Activated CD4-positive, alpha-beta T cell treated with anti-CD3 and anti-CD28 coated beads for 36 hours (primary cell): ENCODE results near the gene RASSF4. TPM values are rescaled to one million over a fixed set of nuclear protein-coding genes. Genes with fewer than 3 reads are reported as not detected.

Experiments used
- ATAC-seq: fragments of 200-7000 bp; cut with Tn5 transposase; one replicate; pipeline ENCODE4 v1.10.0; 2021; ENCODE audit warnings: mild to moderate bottlenecking, moderate library complexity
- CTCF ChIA-PET: fragments of 350-600 bp; sonication (Branson Sonifier 250); formaldehyde crosslinking; loops from one replicate; lab custom pipeline; 2021; ENCODE audit warnings: antibody characterized with exemption; lab: Charles Lee
- POLR2A ChIA-PET: fragments of 350-600 bp; sonication (Branson Sonifier 250); formaldehyde crosslinking; loops from one replicate; lab custom pipeline; 2021; ENCODE audit warnings: antibody characterized with exemption, inconsistent platforms; lab: Charles Lee
- DNase-seq: peaks from one replicate; pipeline ENCODE4 v3.0.0-alpha.2; 2020
- H3K27ac Mint-ChIP-seq: one replicate; pipeline ENCODE4 v1.8.0; 2021; ENCODE audit warnings: mixed read lengths
- H3K27me3 Mint-ChIP-seq: one replicate; pipeline ENCODE4 v1.8.0; 2021; ENCODE audit warnings: mixed read lengths
- H3K36me3 Mint-ChIP-seq: one replicate; pipeline ENCODE4 v1.8.0; 2021; ENCODE audit warnings: low read depth, mixed read lengths
- H3K4me1 Mint-ChIP-seq: one replicate; pipeline ENCODE4 v1.8.0; 2021; ENCODE audit warnings: mixed read lengths
- H3K4me3 Mint-ChIP-seq: one replicate; pipeline ENCODE4 v1.8.0; 2021; ENCODE audit warnings: mild to moderate bottlenecking, moderate library complexity, mixed read lengths
- H3K9me3 Mint-ChIP-seq: one replicate; pipeline ENCODE4 v1.8.0; 2021; ENCODE audit warnings: low read depth, mixed read lengths
- intact Hi-C, 2 experiments: fragments of 100-400 bp; cut with DNase I in 1 of 2; cut with micrococcal nuclease in 1 of 2; formaldehyde crosslinking; loops; one replicate each; pipeline versions ENCODE4 v1.14.2 to v1.15.1; 2022 to 2024; cut with DNase I, micrococcal nuclease
- total RNA-seq, 2 experiments: library from RNA; stranded (reverse); gene quantifications; one replicate each; pipeline ENCODE4 v1.2.3, GENCODE V29; 2021

RASSF4 gene
- total RNA-seq, 2 experiments from 2014 or later, result 1.0 to 1.3 TPM

GRCh38 chr10:44989597-44990301, 30.1 kb downstream of the RASSF4 start:
- Mint-ChIP-seq H3K27me3 (no peaks in the 10 kb centered on the region), H3K27ac (no peak overlapping the region), H3K4me1 (peaks cover under 1% of the 10 kb centered on the region), H3K4me3 (no peak overlapping the region), H3K9me3 (no peaks in the 10 kb centered on the region), H3K36me3 (no peaks in the 10 kb centered on the region)
- DNase-seq, result no peak
- POLR2A ChIA-PET, result no interaction called here
- CTCF ChIA-PET, result interaction anchor here (1.0 to 1.2 kb wide), 2 partner anchors 26 to 57 kb away, joined by 3 read pairs; no protein-coding TSS in a partner anchor
- intact Hi-C loops, result no loop called here
- no peak for ATAC-seq

GRCh38 chr10:44990302-44990655, 30.7 kb downstream of the RASSF4 start:
- ChIA-PET POLR2A (no interaction called here), CTCF (interaction anchor here (1.0 to 1.2 kb wide), 2 partner anchors 27 to 58 kb away, joined by 3 read pairs; no protein-coding TSS in a partner anchor)
- no peaks in the 10 kb centered on the region for H3K9me3 Mint-ChIP-seq
- no peak overlapping the region for H3K27ac Mint-ChIP-seq
- H3K4me3 Mint-ChIP-seq, result no peak overlapping the region
- intact Hi-C loops, result no loop called here
- DNase-seq (no peak), ATAC-seq (peak; percentile 51)
- H3K4me1 Mint-ChIP-seq, result peaks cover 4% of the 10 kb centered on the region
- H3K36me3 Mint-ChIP-seq, result no peaks in the 10 kb centered on the region
- no peaks in the 10 kb centered on the region for H3K27me3 Mint-ChIP-seq

- intact Hi-C loops, result no loop called here
- no peaks in the 10 kb centered on the region for H3K9me3 Mint-ChIP-seq
- ChIA-PET CTCF (no interaction called here), POLR2A (no interaction called here)
- ATAC-seq (no peak), DNase-seq (no peak)
- H3K4me3 Mint-ChIP-seq, result no peak overlapping the region
- H3K27me3 Mint-ChIP-seq, result no peaks in the 10 kb centered on the region
- no peak overlapping the region for H3K27ac Mint-ChIP-seq
- no peaks in the 10 kb centered on the region for H3K36me3 Mint-ChIP-seq
- H3K4me1 Mint-ChIP-seq, result peaks cover 11% of the 10 kb centered on the region
Observed at GRCh38 chr10:44990965-44991364, 31.4 kb downstream of the RASSF4 start.

DNA sequence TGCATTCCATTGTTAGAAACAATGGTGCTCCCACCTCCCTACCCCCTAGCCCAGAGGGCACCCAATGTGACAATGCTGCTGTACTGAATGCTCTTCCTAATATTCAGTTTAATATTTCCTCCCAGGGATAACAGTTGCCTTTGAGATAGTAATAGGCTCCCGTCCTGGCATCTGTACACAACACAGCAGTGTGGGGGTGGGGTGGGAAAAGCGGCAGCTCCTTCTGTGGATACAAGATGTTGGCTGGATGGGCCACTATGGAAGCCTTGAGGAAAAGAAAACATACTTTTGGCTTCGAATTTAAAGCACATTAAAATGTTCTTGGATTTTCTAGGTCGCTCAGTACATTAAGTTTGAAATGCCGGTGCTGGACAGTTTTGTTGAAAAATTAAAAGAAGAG, 32.0 kb downstream of the RASSF4 start:
- Mint-ChIP-seq H3K27ac (no peak overlapping the region), H3K36me3 (no peaks in the 10 kb centered on the region), H3K9me3 (no peaks in the 10 kb centered on the region), H3K4me3 (no peak overlapping the region), H3K4me1 (peaks cover 14% of the 10 kb centered on the region), H3K27me3 (no peaks in the 10 kb centered on the region)
- intact Hi-C loops, result no loop called here
- CTCF ChIA-PET, result interaction anchor here (0.7 to 1.1 kb wide), 3 partner anchors 16 to 63 kb away, joined by 3 to 4 read pairs (median 3); no protein-coding TSS in a partner anchor
- no peak for DNase-seq
- POLR2A ChIA-PET, result no interaction called here
- no peak for ATAC-seq

- H3K9me3 Mint-ChIP-seq, result no peaks in the 10 kb centered on the region
- DNase-seq (no peak), ATAC-seq (no peak)
- ChIA-PET CTCF (interaction anchor here (0.7 to 1.1 kb wide), 3 partner anchors 15 to 63 kb away, joined by 3 to 4 read pairs (median 3); no protein-coding TSS in a partner anchor), POLR2A (no interaction called here)
- H3K4me1 Mint-ChIP-seq, result peaks cover 14% of the 10 kb centered on the region
- H3K27me3 Mint-ChIP-seq, result no peaks in the 10 kb centered on the region
- intact Hi-C loops, result no loop called here
- H3K4me3 Mint-ChIP-seq, result no peak overlapping the region
- H3K27ac Mint-ChIP-seq, result no peak overlapping the region
- no peaks in the 10 kb centered on the region for H3K36me3 Mint-ChIP-seq
Observed at GRCh38 chr10:44992070-44992731, 32.6 kb downstream of the RASSF4 start.

DNA sequence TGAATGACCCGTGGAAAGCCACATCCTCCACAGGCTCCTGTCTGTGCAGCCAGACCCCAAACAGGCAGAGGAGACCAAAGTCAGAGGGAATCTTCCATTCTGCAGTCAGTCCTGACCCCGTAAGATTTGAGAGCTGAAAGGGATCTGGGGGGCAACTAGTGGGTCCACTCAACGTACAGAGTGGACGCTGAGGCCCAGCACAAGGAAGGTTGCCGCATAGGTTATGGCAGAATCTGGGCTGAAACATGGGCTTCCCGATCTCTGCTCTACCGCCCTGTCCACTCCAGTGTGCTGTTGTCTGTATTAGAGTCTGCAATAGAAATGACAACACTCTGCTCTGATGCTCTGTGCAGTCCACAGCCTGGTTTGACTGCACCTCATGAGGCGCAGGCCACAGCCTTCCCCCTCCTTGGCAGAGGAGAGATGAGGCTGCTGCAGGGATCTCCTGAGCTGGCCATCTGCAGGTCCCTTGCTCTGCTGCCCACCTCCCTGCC, 33.2 kb downstream of the RASSF4 start:
- Mint-ChIP-seq H3K27me3 (no peaks in the 10 kb centered on the region), H3K36me3 (no peaks in the 10 kb centered on the region), H3K9me3 (no peaks in the 10 kb centered on the region), H3K27ac (no peak overlapping the region), H3K4me3 (no peak overlapping the region), H3K4me1 (peaks cover 14% of the 10 kb centered on the region)
- ATAC-seq (no peak), DNase-seq (no peak)
- intact Hi-C loops, result no loop called here
- POLR2A ChIA-PET, result interaction anchor here (0.6 kb wide), 1 partner anchor 502 kb away, joined by 4 read pairs; no protein-coding TSS in a partner anchor
- CTCF ChIA-PET, result no interaction called here

- ATAC-seq (no peak), DNase-seq (no peak)
- H3K9me3 Mint-ChIP-seq, result no peaks in the 10 kb centered on the region
- ChIA-PET CTCF (no interaction called here), POLR2A (interaction anchor here (0.6 kb wide), 1 partner anchor 503 kb away, joined by 4 read pairs; no protein-coding TSS in a partner anchor)
- H3K36me3 Mint-ChIP-seq, result no peaks in the 10 kb centered on the region
- H3K4me1 Mint-ChIP-seq, result peaks cover 14% of the 10 kb centered on the region
- intact Hi-C loops, result no loop called here
- H3K27ac Mint-ChIP-seq, result no peak overlapping the region
- no peak overlapping the region for H3K4me3 Mint-ChIP-seq
- H3K27me3 Mint-ChIP-seq, result no peaks in the 10 kb centered on the region
Observed at GRCh38 chr10:44993226-44993921, 33.8 kb downstream of the RASSF4 start.

GRCh38 chr10:44993922-44994751, 34.5 kb downstream of the RASSF4 start:
- intact Hi-C loops, result no loop called here
- DNase-seq, result no peak
- Mint-ChIP-seq H3K27ac (no peak overlapping the region), H3K27me3 (no peaks in the 10 kb centered on the region), H3K9me3 (no peaks in the 10 kb centered on the region), H3K36me3 (no peaks in the 10 kb centered on the region), H3K4me3 (no peak overlapping the region), H3K4me1 (peaks cover 14% of the 10 kb centered on the region)
- CTCF ChIA-PET, result no interaction called here
- POLR2A ChIA-PET, result interaction anchor here (0.6 kb wide), 1 partner anchor 25 kb away, joined by 17 read pairs; no protein-coding TSS in a partner anchor
- ATAC-seq, result no peak

DNA sequence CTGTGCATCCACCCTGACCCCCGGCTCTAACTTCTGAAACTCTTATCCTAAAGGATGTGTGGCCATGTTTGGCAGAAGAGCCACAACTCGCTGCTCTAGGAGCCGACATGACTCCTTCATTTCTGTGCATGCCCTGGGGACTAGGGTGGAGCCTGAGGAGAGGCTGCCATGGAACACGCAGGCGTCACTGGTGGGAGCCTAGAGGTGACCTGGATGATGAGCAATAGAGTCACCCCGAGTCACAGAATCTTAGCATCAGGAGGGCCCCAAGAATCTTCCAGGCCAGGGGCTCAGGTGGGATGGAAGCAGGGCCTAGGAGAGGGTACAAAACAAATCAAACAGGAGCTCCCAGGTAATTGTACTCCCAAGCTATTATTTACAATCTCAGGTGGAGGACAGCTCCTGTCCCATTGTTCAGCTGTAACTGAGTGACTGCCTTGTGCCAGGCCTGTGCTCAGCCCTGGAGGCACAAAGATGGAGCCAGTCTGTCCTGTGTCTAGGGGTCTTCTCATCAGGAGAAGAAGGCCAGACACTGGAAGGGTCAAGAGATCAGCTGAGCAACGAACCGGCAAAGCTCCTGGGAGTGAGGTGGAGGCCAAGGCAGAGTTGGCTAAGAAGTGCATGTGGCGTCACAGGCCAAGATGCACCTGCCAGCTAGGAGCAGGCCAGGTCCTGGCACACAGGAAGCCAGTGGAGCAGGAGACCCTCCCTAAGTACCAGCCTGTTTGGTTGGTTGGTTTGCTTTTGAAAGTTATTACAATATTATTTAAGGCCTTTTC, 35.3 kb downstream of the RASSF4 start:
- H3K27ac Mint-ChIP-seq, result no peak overlapping the region
- H3K36me3 Mint-ChIP-seq, result peaks cover 3% of the 10 kb centered on the region
- ChIA-PET POLR2A (interaction anchor here (0.6 kb wide), 1 partner anchor 26 kb away, joined by 17 read pairs; no protein-coding TSS in a partner anchor), CTCF (interaction anchor here (0.7 to 1.2 kb wide), 2 partner anchors 11 to 686 kb away, joined by 3 to 5 read pairs; no protein-coding TSS in a partner anchor)
- DNase-seq (no peak), ATAC-seq (no peak)
- H3K4me3 Mint-ChIP-seq, result no peak overlapping the region
- H3K4me1 Mint-ChIP-seq, result peaks cover 16% of the 10 kb centered on the region
- H3K27me3 Mint-ChIP-seq, result no peaks in the 10 kb centered on the region
- intact Hi-C loops, result no loop called here
- peaks cover under 1% of the 10 kb centered on the region for H3K9me3 Mint-ChIP-seq

DNA sequence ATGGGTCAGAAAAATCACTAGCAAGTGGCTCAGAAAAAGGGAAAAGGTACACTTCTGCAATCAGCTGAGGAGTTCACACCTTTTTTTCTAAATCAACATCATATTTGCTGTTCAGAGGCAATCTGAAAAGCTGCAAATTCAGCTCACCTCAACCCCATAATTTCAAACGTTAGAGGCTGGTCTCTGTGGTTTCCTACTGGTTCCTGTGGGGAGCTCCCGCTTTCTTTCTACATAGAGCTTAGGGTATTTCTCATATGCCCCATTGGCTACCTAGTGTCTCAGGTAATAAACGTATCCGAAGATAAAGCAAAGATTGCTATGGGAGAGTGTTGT, 35.9 kb downstream of the RASSF4 start:
- Mint-ChIP-seq H3K27me3 (no peaks in the 10 kb centered on the region), H3K4me3 (no peak overlapping the region), H3K27ac (no peak overlapping the region), H3K36me3 (peaks cover 6% of the 10 kb centered on the region), H3K9me3 (peaks cover 3% of the 10 kb centered on the region), H3K4me1 (peaks cover 22% of the 10 kb centered on the region)
- ChIA-PET POLR2A (no interaction called here), CTCF (interaction anchor here (0.7 to 1.2 kb wide), 2 partner anchors 10 to 687 kb away, joined by 3 to 5 read pairs; no protein-coding TSS in a partner anchor)
- ATAC-seq (no peak), DNase-seq (no peak)
- intact Hi-C loops, result no loop called here
